ENCODE data around the gene ARFRP1. TPM values are rescaled to one million over a fixed set of nuclear protein-coding genes. Genes with fewer than 3 reads are reported as not detected.

Gene ARFRP1
- total and polyA plus RNA-seq, 2 of the 13 experiments (the other 11 are each of a cell fraction or from before 2014, with no cell fraction given): 32.0 to 51.1 TPM

- Histone ChIP-seq H3K4me2 (ENCODE audit: low read depth, low read length) (no peak overlapping the region), H4K20me1 (ENCODE audit: insufficient read depth, low read length) (peaks cover 4% of the 10 kb centered on the region; the same call in 1 of the 2 replicates), H3K79me2 (ENCODE audit: insufficient read depth, low read length) (no peaks in the 10 kb centered on the region), H3K27ac (ENCODE audit: extremely low read length, insufficient read depth, low read length) (no peak overlapping the region), H3K4me3 (replicated peaks in 1 of 3; ENCODE audit: insufficient read depth in 1 of 3, low read depth in 2 of 3, low read length in 3 of 3) (no peak overlapping the region), H2AFZ (ENCODE audit: low read length) (no peak overlapping the region), H3K9ac (ENCODE audit: insufficient read depth, low read depth, low read length) (no peak overlapping the region), H3K9me3 (ENCODE audit: low read length) (no peaks in the 10 kb centered on the region), H3K27me3 (ENCODE audit: control insufficient read depth in 1 of 2, insufficient read depth in 2 of 2, low read length in 2 of 2) (no peaks in the 10 kb centered on the region), H3K36me3 (replicated peaks in 1 of 2; ENCODE audit: control insufficient read depth in 1 of 2, insufficient read depth in 2 of 2, low read length in 2 of 2) (peaks cover 2 to 6% of the 10 kb centered on the region in 2 experiments; a peak in 4 of 5 replicates), H3K4me1 (ENCODE audit: insufficient read depth, low read length) (peaks cover 21% of the 10 kb centered on the region)
- ATAC-seq: no peak
- ChIA-PET POLR2A (interaction anchor here (0.7 to 2.0 kb wide), 3 partner anchors 9 to 42 kb away, joined by 3 to 11 read pairs (median 4); partner anchors contain the start of genes ARFRP1 and ZGPAT), CTCF (ENCODE audit: low intra/inter-chr PET ratio, low total read pairs) (no interaction called here)
- in situ Hi-C loops (cut with HindIII; ENCODE audit: extremely low pct_ligation_motif_present, low pct_unique_long_range_greater_than_20kb) (no loop called here), intact Hi-C loops (cut with micrococcal nuclease; ENCODE audit: unreplicated experiment) (no loop called here)
- no TSS peak for BruUV-seq (replicated peaks)
- no peak for DNase-seq (ENCODE audit: low spot score)
- 86% methylated on average over 13 of the region's 19 CpGs for WGBS (ENCODE audit: low lambda C conversion rate)
- no peak for FAIRE-seq
- TF ChIP-seq MXD1 (CRISPR knock-in tag; IDR thresholded peaks at IDR 0.05) (0 out of 2 replicates have a peak, but pooled peaks have one; percentile 2), ZNF235 (CRISPR knock-in tag; IDR thresholded peaks at IDR 0.05; ENCODE audit: borderline replicate concordance) (peak; percentile 66; the same call in 1 of the 2 replicates), HNRNPLL (IDR thresholded peaks at IDR 0.05; ENCODE audit: low read depth, low read length, poor library complexity, severe bottlenecking) (peak; percentile 3), U2AF1 (optimal IDR thresholded peaks at IDR 0.05; ENCODE audit: low read depth, low read length) (peak; percentile 27), HNRNPH1 (optimal IDR thresholded peaks at IDR 0.05; ENCODE audit: low read depth, low read length) (peak; percentile 1), POLR2A (IDR thresholded peaks at IDR 0.05; ENCODE audit: insufficient read depth in 1 of 2, low read depth in 2 of 2, low read length in 2 of 2) (peak in 1 of 2 experiments; percentile 48; a peak in 2 of 4 replicates), ETV6 (CRISPR knock-in tag; conservative IDR thresholded peaks at IDR 0.05) (no peak), KDM2A (CRISPR knock-in tag; IDR thresholded peaks at IDR 0.05; ENCODE audit: borderline replicate concordance, low read depth) (peak; percentile 30; the same call in 1 of the 2 replicates), ZNF841 (CRISPR knock-in tag; IDR thresholded peaks at IDR 0.05; ENCODE audit: borderline replicate concordance) (0 out of 2 replicates have a peak, but pooled peaks have one; percentile 55), ZNF326 (CRISPR knock-in tag; IDR thresholded peaks at IDR 0.05; ENCODE audit: borderline replicate concordance) (peak; percentile 46; the same call in 1 of the 2 replicates), TCF12 (IDR thresholded peaks at IDR 0.05) (no peak), TCF12 (CRISPR knock-in tag; IDR thresholded peaks at IDR 0.05) (no peak), ZNF703 (CRISPR knock-in tag; IDR thresholded peaks at IDR 0.05; ENCODE audit: borderline replicate concordance) (no peak; the same call in 1 of the 2 replicates), MIER3 (CRISPR knock-in tag; IDR thresholded peaks at IDR 0.05; ENCODE audit: borderline replicate concordance) (no peak), FOXA1 (IDR thresholded peaks at IDR 0.05) (no peak), FOXA1 (CRISPR knock-in tag; IDR thresholded peaks at IDR 0.05) (no peak), HMG20A (CRISPR knock-in tag; IDR thresholded peaks at IDR 0.05; ENCODE audit: borderline replicate concordance) (no peak), ZNF766 (CRISPR knock-in tag; IDR thresholded peaks at IDR 0.05; ENCODE audit: borderline replicate concordance) (0 out of 2 replicates have a peak, but pooled peaks have one; percentile 29), ZNF557 (CRISPR knock-in tag; IDR thresholded peaks at IDR 0.05) (0 out of 2 replicates have a peak, but pooled peaks have one; percentile 29), POLR2G (IDR thresholded peaks at IDR 0.05; ENCODE audit: low read depth, low read length) (peak; percentile 15; the same call in 1 of the 2 replicates), AKAP8 (CRISPR knock-in tag; IDR thresholded peaks at IDR 0.05) (peak; percentile 16), ZNF414 (CRISPR knock-in tag; IDR thresholded peaks at IDR 0.05) (no peak), SIN3B (IDR thresholded peaks at IDR 0.05; ENCODE audit: low read length) (no peak), HNRNPK (IDR thresholded peaks at IDR 0.05; ENCODE audit: low read depth, low read length, poor library complexity, severe bottlenecking) (peak; percentile 18), RBFOX2 (IDR thresholded peaks at IDR 0.05; ENCODE audit: low read depth, low read length) (peak; percentile 53), ARID2 (CRISPR knock-in tag; IDR thresholded peaks at IDR 0.05; ENCODE audit: borderline replicate concordance) (no peak)
Measured at GRCh38 chr20:63698739-63699465, 8.9 kb downstream of the ARFRP1 start.
